NCI-H1436 treated with DMSO at 0.1 percent for 48 hours (cell line): ENCODE measurements around the gene FBXW7.
A peak's percentile ranks its signal among the peaks of the same experiment; 100 is the strongest.

ENCODE experiments used
- DNase-seq: peaks from one replicate; lab custom pipeline; 2025; lab: John Stamatoyannopoulos, UW

Gene FBXW7

DNA sequence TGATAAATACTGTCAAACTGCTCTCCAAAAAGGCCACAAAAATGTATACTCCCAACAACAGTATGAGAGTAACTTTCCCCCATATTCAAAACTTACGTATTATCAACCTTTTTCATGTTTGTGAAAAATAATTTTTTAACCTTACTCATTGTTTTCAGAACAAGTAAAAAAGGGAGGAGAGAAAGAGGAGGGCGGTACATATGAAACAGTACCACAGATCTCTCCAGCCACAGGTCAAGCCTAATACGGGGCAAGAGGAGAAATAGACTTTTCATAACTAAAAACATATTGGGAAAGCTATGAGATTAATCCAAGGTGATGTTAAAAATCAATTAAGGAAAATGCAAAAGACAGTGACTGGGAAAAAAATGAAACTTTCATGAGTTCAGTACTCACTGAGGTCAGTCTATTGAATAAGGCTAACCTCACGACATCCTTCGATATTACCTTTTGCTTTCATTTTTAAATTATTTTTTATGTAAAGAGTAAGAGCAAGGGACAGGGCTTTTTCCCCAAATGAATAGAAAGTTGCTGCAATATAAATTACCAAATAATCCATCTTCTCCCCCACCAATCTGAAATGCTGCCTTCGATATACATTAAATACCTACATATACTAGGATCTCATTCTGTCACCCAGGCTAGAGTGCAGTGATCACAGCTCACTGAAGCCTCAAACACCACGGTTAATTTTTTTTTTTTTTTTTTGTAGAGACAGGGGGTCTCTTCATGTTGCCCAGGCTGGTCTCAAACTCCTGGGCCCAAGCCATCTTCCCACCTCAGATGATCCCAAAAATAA is 25.3 kb downstream of the FBXW7 start:
- no peak for DNase-seq

- no peak for DNase-seq
Measured at GRCh38 chr4:152509595-152510225, 26.2 kb downstream of the FBXW7 start.

- DNase-seq = no peak
Measured at GRCh38 chr4:152508818-152509217, 27.1 kb downstream of the FBXW7 start.

- no peak for DNase-seq
Measured at GRCh38 chr4:152508386-152508785, 27.5 kb downstream of the FBXW7 start.

DNA sequence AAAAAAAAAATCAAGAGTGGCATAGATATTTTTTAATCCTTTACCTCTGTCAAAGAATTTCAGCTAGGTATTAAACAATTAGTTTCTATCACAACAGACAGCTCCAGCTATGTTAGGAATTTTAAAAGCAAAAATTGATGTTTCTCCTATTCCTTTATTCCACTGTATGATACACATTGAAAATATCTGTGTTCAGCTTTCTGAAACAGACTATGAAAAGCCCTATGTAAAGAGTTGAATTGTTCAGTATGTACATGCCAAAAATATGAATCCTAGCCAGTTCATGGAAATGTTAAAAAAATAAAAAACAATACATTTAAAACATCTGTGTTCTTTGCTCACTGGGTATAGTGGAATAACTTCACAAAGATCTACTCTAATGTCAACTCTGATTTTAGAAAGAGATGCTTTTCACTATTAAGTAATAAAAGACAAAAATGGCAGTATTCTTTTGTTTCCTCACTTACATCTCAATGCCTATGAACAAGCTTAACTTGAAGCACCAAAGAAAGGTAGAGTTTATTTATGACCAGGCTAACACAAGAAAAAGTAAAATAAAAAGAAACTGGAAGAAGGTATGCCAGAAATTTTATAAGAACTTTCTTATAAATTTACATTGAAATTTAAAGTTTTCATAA is 32.1 kb downstream of the FBXW7 start:
- DNase-seq = no peak

GRCh38 chr4:152501846-152502536 is 33.9 kb downstream of the FBXW7 start:
- no peak for DNase-seq

DNA sequence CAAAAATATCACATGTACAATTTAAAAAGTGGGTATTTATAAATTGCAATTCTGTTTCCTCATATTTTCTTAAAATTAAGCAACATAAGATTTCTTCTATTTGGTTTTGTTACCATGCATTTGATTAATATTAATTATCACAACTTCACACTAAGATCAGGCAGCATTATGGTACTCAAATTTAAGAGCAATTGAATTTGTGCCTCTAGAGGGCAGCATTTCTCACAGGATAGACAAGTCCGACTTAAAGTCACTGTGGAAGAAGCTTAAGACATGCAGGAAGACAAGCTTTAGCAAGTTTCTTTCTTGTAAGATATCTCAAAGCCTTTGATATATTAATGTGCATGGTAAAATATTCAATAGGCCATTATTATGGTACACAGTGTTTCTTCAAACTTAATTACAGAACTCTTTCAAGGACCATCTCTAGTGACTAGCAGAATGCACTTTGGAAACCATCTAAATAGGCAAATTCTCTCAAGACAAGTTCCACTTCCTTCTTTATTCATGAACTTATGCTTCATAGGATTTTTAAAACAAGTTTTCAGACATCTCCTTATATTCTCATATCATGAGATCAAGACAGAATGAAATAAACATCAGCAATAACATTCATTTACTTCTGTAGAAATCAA is 35.0 kb downstream of the FBXW7 start:
- DNase-seq = peak; percentile 12

DNA sequence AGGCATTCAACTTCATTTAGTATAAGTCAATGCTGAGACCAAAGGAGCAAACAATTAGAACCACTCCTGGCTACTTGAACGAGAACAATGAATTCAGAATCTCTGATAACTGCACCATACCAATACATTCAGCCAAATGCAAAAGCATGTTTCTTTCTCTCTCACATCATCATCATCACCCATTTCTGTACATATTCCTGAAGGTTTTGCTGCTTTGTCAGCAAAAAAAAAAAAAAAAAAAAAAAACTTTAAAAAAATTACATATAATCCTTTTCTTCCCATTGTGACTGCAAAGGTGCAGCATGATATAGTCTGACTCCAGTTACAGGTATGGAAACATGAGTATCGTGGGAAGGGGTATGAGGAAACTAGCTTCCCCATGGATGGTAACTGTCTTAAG is 35.6 kb downstream of the FBXW7 start:
- no peak for DNase-seq

GRCh38 chr4:152499344-152499743 is 36.5 kb downstream of the FBXW7 start:
- DNase-seq = no peak

DNA sequence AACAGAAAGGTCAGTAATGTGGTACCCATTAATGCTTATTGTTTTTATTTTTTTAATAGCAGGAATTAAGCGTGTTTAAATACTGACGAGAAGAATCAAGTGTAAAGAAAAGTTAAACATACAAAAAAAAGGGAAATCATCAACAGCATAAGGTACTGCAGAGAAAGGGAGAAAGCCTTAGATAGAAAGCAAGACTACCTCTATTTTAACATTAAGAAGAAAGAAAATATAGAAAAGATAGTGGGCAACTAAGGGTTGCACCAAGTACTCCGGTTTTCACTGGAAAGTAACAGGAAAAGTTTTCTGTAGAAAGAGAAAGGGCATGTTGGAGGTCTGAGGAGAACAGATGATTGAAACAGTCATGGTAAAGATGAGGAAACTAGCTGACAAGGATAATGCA is 41.9 kb downstream of the FBXW7 start:
- no peak for DNase-seq

- DNase-seq = no peak
Measured at GRCh38 chr4:152488246-152488645, 47.6 kb downstream of the FBXW7 start.

- DNase-seq = no peak
Measured at GRCh38 chr4:152486429-152487389, 49.2 kb downstream of the FBXW7 start.

DNA sequence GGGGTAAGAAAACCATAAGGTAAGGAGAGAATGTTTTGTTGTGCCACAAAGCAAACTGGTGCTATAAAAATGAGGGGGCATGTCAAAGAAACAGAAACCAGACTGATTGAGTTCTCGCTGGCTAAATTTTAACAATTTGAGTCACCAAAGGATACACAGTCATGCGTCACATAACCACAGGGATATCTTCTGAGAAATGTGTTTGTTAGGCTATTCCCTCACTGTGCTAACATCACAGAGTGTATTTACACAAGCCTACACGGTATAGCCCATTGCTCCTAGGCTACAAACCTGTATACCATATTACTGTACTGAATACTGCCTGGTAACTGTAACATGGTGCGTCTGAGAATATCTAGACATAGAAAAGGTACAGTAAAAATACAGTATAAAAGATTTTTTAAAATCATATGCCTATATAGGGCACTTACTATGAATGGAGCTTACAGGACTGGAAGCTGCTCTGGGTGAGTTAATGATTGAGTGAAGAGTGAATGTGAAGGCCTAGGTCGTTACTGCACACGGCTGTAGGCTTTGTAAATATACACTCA is 50.1 kb downstream of the FBXW7 start:
- DNase-seq = no peak

DNA sequence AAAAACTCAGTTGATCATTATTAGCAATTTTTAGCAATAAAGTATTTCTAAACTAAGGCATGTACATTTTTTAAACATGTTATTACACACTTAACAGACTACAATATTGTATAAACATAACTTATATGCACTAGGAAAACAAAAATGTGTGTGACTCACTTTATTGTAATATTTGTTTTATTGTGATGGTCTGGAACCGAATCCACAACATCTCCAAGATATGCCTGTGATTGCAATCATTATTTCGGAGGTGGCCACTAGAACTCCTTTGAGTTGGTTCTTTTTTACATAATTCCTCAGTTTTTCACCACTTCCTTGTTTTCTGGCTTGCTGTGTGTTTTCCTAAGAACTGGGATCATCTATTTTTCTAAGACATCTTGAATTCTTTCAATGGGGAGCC is 53.7 kb downstream of the FBXW7 start:
- DNase-seq = no peak

- DNase-seq = no peak
Measured at GRCh38 chr4:152480901-152481300, 55.0 kb downstream of the FBXW7 start.

GRCh38 chr4:152480326-152480725 is 55.6 kb downstream of the FBXW7 start:
- DNase-seq = no peak

DNA sequence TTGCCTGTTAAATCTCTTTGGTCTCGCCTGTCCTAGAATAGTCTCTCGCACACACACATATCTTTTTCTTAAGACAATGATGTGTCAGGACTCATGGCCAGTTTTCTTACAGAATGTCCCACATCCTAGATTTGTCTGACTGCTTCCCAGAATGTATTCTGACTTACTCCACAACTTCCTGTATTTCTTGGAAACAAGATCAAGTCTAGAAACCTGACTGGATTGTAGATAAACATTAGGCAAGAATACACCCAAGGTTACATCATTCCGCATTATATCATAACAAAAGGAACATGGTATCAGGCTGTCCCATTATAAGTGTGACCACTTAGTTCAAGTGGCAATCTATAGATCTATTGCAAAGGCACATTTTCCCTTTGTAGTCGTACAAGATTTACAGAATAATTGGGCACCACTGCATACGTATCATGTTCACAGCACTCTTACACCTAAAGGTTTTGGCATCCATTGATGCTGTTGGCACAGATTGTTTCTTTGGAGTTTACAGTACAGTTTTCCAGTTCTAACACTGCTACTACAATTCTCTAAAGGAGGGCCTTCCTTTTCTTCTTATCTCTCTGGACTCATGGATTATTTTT is 56.4 kb downstream of the FBXW7 start:
- DNase-seq = no peak

DNA sequence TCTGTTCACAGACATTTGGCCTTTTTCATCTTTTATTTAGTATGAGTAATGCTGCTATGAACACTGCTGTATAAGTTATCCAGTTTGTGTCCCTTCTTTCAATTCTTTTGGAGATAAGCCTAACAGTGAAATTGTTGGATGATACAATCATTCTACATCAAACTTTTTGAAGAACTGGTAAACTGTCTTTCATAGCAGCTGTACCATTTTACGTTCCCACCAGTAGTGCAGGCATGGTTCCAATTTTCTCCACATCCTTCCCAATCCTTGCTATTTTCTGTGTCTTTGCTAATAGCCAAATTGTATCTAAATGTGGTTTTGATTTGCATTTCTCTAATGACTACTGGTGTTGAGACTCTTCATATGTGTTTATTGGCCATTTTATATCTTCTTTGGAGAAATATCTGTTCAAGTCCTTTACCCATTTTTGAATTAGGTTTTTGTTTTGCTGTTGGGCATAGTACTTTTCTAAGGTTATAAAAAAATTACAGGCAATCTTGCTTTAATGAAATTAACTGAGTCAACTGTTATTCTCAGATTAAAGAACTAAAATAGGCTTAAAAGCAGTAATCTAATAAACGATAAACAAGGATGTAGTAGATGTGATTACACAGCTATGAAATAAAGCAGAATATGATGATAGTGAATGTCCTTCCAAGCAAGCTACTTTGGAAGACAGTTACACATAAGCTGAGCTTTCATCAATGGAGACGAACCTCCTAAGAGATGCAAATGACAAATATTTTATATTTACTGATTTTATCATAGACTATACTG is 57.2 kb downstream of the FBXW7 start:
- no peak for DNase-seq

- DNase-seq = no peak
Measured at GRCh38 chr4:152476796-152477195, 59.1 kb downstream of the FBXW7 start.
